GM20000 (cell line): ENCODE data around the gene ZMYND12.
"Not testable (repeated sequence)": the region's sequence is repeated elsewhere in the genome, so short reads cannot be mapped to it uniquely, and the experiment has no call there.

Experiments
- DNase-seq: peaks from one replicate; pipeline ENCODE4 v3.0.0; 2012; ENCODE audit warnings: low spot score
- CTCF ChIP-seq: IDR thresholded peaks from 2 replicates; pipeline ENCODE4 v1.5.1; 2012; ENCODE audit warnings: mild to moderate bottlenecking, control low read depth; ENCODE audit errors: extremely low read depth, missing control alignments

ZMYND12 gene

GRCh38 chr1:42479621-42480020, 23.8 kb upstream of the ZMYND12 start:
- DNase-seq = no peak
- no peak for TF ChIP-seq CTCF

GRCh38 chr1:42477775-42478174, 22.0 kb upstream of the ZMYND12 start:
- DNase-seq = no peak
- TF ChIP-seq CTCF = no peak

- DNase-seq = not testable (repeated sequence)
Observed at GRCh38 chr1:42477354-42477753, 21.5 kb upstream of the ZMYND12 start.

GRCh38 chr1:42476605-42477004, 20.8 kb upstream of the ZMYND12 start:
- TF ChIP-seq CTCF = no peak
- no peak for DNase-seq

- no peak for TF ChIP-seq CTCF
Observed at GRCh38 chr1:42469727-42470126, 13.9 kb upstream of the ZMYND12 start.

GRCh38 chr1:42466030-42466429, 10.2 kb upstream of the ZMYND12 start:
- no peak for TF ChIP-seq CTCF

More at GRCh38 chr1:42469727-42470126, 13.9 kb upstream of the ZMYND12 start:
- DNase-seq = peak; percentile 32

GRCh38 chr1:42463921-42464320, 8.1 kb upstream of the ZMYND12 start:
- TF ChIP-seq CTCF = no peak
- DNase-seq = no peak

More at GRCh38 chr1:42466030-42466429, 10.2 kb upstream of the ZMYND12 start:
- DNase-seq = no peak
